Activated T-helper 1 cell treated with anti-CD3 and anti-CD28 coated beads, Interleukin-2, amount 50 U/mL, for 16 hours (primary cell): Measurements from ENCODE around the gene IL19.
A peak's percentile ranks its signal among the peaks of the same experiment; 100 is the strongest.
"Not testable (repeated sequence)": the region's sequence is repeated elsewhere in the genome, so short reads cannot be mapped to it uniquely, and the experiment has no call there.

Experiments
- DNase-seq, 2 donors: peaks; one replicate each; pipeline ENCODE4 v3.0.0-alpha.2; 2020; ENCODE audit warnings: low read depth in 1 of 2, low spot score in 1 of 2

IL19 gene

GRCh38 chr1:206739411-206740076 is 31.0 kb upstream of the IL19 start:
- no peak for DNase-seq

DNA sequence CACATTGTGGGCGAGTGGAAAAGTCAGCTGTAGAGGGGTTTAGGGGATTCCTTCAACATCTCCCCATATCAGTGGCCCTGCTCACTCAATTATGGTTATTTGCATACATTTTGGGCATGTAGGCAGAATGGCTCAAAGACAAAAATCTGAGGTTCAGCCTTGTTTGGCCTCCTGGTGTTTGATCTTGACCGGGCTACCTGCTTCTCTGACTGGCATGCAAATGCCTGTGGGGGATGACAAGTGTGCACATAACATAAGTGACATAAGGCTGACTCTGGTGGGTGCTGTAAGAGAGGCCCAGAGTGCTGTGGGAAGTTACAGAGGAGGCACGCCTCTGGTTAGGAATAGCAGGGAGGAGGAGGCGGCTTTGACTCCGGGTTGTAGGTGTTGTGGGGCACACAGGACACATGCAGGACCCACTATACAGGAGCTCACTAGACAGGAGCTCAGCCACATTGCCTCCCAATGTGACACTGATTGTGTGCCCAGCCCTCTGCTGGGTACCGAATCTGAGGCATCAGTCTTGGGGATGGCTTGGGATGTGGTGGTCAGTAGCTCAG is 29.4 kb upstream of the IL19 start:
- no peak for DNase-seq

DNA sequence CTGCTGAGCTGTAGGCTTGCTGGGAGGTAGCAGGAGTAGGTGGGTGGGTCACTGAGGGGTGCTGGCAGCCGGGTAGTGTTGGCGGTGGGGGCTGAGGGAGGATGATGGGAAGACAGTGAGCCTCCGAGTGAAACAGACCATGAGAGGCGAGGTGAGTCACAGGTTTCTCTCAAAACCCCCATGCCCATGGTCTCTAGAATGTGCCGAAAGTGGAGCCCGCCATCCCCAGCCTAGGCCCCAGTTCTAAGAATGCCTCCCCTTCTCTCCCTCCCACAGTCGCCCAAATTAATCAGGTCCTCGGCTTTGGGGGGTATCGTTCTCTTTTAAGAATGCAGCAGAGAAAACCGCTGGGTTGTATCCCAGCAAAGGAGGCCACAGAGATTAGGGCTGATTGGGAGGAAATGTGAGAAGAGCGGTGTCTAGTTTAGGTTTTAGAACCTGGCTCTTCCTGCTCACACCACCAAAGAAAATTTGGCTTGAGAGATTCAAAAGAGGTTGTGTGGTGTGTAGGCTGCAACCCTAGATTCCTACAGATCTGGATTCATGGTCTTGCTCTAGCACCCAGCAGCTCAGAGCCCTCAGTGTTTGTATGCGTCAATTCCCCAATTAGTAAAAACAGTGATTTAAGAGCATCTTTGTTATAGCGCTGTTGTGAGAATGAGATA is 27.7 kb upstream of the IL19 start:
- DNase-seq: no peak

GRCh38 chr1:206744683-206745082 is 25.9 kb upstream of the IL19 start:
- no peak for DNase-seq

- no peak for DNase-seq
Observed at GRCh38 chr1:206745301-206745700, 25.3 kb upstream of the IL19 start.

- no peak for DNase-seq
Observed at GRCh38 chr1:206748348-206749030, 22.1 kb upstream of the IL19 start.

- no peak for DNase-seq
Observed at GRCh38 chr1:206751891-206752290, 18.7 kb upstream of the IL19 start.

- no peak for DNase-seq
Observed at GRCh38 chr1:206752481-206752880, 18.1 kb upstream of the IL19 start.

- DNase-seq: no peak
Observed at GRCh38 chr1:206753141-206753540, 17.4 kb upstream of the IL19 start.

GRCh38 chr1:206754011-206754410 is 16.6 kb upstream of the IL19 start:
- no peak for DNase-seq

DNA sequence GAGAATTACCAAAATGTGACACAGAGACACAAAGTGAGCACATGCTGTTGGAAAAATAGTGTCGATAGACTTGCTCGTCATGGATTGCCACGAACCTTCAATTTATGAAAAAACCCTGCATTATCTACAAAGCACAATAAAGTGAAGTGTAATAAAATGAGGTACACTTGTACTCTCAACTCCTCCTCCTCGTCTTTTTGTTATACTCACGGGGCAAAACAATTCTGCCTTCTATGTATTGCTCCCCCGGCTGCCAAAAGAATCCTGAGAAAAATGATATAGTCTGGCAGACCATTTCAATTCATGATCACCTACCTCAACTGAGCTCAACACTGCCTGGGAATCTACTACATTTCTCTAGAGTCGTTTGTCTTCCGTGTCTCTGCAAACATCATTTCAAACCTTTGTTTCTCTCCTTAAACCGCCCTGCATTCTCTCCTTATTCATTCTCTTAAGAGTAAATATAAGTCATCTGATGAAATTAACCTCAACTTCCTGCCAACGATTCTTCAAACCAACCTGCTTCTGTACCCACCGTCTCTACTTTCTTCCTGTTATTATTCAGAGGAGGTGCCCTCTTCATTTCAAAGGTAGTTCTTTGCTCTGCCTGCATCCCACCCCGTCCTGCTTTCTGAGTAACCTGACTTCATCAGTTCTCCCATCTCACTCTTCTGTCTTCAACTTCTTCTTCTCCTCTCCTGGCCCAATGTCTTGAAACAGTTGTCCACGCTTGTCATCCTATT is 12.9 kb upstream of the IL19 start:
- DNase-seq: no peak

- DNase-seq: no peak
Observed at GRCh38 chr1:206760590-206760989, 10.0 kb upstream of the IL19 start.

- DNase-seq: no peak
Observed at GRCh38 chr1:206761159-206761768, 9.3 kb upstream of the IL19 start.

- DNase-seq: not testable (repeated sequence)
Observed at GRCh38 chr1:206762741-206763364, 7.7 kb upstream of the IL19 start.

GRCh38 chr1:206765771-206766170 is 4.8 kb upstream of the IL19 start:
- DNase-seq: not testable (repeated sequence)

DNA sequence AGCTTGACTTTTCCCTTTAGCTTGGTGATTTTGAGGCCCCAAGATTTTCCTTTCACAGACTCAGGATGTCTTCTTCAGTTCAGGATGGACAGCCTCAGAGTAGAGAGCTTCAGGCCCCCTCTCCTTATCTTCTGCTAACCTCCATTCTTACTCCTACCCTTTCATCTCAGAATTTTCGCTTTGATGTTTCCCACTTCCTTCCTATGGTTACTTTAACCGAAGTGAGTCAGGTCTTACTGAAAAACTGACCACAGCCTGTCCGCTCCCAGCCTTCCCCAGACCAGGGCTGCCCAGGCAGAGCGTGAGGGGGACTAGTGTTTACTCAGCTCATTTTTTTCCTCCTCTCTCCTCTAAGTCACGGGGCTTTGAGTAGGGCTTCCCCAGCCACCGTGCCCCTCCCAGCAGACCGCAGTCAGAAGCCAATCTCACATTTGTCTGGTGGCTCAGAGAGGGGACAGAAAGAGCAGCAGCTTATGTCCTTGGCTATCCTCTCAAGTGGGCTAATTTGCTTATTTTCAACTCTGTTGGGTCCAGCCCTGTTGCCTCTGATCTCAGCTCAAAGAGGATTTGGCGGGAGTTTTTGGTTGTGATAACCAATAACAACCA is 4.2 kb upstream of the IL19 start:
- peak; percentile 38 to 45 for DNase-seq

GRCh38 chr1:206768472-206769303 is 1.9 kb upstream of the IL19 start:
- no peak for DNase-seq

- DNase-seq: peak in 1 of 2 donors; percentile 30
Observed at GRCh38 chr1:206769304-206769731, 1.3 kb upstream of the IL19 start.

- no peak for DNase-seq
Observed at GRCh38 chr1:206771338-206771692, 742 bp downstream of the IL19 start.
